Gastroesophageal sphincter (tissue), 3 donors: Measurements from ENCODE around the gene INKA2.

ENCODE experiments used
- CTCF ChIP-seq, 4 experiments: fragments of 200-600 bp in 2 of 4; fragments of 450-650 bp in 2 of 4; sonication (generic) in 1 of 4; IDR thresholded peaks; one replicate each; pipeline ENCODE4 v1.5.1; 2017 to 2019; ENCODE audit warnings: antibody characterized with exemption in 4 of 4, mild to moderate bottlenecking in 2 of 4, moderate library complexity in 2 of 4
- EP300 ChIP-seq: sonication (generic); formaldehyde crosslinking; IDR thresholded peaks from one replicate; pipeline ENCODE4 v1.6.1; 2017; ENCODE audit warnings: antibody characterized with exemption, mild to moderate bottlenecking
- POLR2AphosphoS5 ChIP-seq: sonication (generic); formaldehyde crosslinking; IDR thresholded peaks from one replicate; pipeline ENCODE4 v1.6.1; 2017; ENCODE audit warnings: antibody characterized with exemption

GRCh38 chr1:111770916-111771315 is 31.7 kb upstream of the INKA2 start:
- TF ChIP-seq CTCF (IDR thresholded peaks at IDR 0.05) (no peak), EP300 (no peak), POLR2AphosphoS5 (peak; percentile 27)
